ENCODE data around the gene UBR3.
"Not testable (repeated sequence)": the region's sequence is repeated elsewhere in the genome, so short reads cannot be mapped to it uniquely, and the experiment has no call there.

Gene UBR3

DNA sequence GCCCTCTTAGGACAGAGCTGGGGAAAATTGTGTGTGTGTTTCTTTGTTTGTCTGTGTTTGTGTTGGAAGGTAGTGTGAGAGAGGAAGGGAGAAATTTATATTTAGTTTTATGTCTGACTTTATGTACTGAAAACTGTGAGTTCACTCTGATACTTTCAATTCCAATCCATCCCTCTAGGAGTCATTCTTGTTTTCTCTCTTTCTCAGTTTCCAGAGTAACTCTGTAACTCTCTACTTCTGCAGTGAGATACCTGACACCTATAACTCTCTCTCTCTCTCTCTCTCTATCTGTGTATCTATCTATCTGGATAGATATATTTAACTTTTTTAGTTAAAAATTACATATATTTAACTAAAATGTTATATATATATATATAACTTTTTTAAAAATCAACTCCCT, 128.7 kb downstream of the UBR3 start:
- no peak for DNase-seq (ENCODE audit: low spot score)

DNA sequence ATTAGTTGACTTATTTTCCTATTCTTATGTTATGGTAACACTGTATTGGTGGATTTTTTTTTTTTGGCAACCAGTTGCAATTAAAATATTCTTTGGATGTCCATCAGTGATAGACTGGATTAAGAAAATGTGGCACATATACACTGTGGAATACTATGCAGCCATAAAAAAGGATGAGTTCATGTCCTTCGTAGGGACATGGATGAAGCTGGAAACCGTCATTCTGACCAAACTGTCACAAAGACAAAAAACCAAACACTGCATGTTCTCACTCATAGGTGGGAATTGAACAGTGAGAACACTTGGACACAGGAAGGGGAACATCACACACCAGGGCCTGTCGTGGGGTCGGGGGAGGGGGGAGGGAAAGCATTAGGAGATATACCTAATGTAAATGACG, 130.0 kb downstream of the UBR3 start:
- DNase-seq (ENCODE audit: low spot score): not testable (repeated sequence)

DNA sequence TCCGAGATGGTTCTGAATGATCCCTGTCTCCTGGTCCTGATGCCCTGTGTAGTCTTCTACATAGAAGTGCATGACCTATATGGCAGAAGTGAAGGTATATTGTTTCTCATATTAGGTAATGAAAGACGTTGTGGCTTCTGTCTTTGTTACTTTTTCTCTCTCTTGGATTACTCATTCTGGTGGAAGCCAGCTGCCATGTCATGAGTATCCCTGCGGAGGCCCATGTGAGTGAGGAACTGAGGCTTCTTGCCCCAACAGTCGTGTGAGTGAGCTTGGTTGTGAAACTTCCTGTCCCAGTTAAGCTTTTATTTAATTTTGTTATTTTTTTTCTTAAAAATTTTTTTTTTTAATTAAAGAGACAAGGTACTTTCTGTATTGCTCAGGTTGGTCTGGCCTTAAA, 134.7 kb downstream of the UBR3 start:
- peak; percentile 76 for DNase-seq (ENCODE audit: low spot score)

GRCh38 chr2:169963786-169964185, 136.5 kb downstream of the UBR3 start:
- DNase-seq (ENCODE audit: low spot score): no peak

GRCh38 chr2:169964740-169965139, 137.5 kb downstream of the UBR3 start:
- no peak for DNase-seq (ENCODE audit: low spot score)

- DNase-seq (ENCODE audit: low spot score): no peak
Measured at GRCh38 chr2:169965495-169965894, 138.2 kb downstream of the UBR3 start.

GRCh38 chr2:169966454-169966853, 139.2 kb downstream of the UBR3 start:
- DNase-seq (ENCODE audit: low spot score): no peak

GRCh38 chr2:169968743-169969142, 141.5 kb downstream of the UBR3 start:
- DNase-seq (ENCODE audit: low spot score): no peak

DNA sequence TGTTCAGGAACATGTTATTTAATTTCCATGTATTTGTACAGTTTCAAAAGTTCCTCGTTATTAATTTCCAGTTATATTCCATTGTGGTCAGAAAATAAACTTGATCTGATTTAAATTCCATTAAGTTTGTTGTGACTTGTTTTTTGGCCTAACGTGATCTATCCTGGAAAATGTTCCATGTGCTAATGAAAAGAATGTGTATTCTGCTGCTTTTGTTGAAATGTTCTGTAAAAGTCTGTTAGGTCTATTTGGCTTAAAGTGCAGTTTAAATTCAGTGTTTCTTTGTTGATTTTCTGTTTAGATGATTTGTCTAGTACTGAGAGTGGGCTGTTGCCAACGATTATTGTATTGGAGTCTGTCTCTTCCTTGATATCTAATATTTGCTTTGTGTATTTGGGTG, 148.0 kb downstream of the UBR3 start:
- DNase-seq (ENCODE audit: low spot score): no peak

GRCh38 chr2:169976335-169976851, 149.1 kb downstream of the UBR3 start:
- DNase-seq (ENCODE audit: low spot score): no peak

DNA sequence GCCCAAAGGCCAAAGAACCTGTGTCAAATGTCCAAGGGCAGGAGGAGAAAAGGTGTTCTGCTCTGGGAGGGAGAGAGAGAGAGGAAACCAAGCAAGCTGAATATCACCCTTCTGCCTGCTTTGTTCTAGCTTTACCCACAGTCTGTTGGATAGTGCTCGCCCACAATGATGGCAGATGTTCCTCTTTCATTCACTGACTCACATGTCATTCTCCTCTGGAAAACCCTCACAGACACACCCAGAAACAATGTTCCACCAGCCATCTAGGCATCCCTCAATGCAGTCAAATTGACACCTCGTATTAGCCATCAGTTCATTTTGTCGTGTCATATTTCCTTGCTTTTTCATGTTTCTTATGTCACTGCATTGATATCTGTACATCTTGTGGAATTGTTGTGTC, 150.3 kb downstream of the UBR3 start:
- no peak for DNase-seq (ENCODE audit: low spot score)

DNA sequence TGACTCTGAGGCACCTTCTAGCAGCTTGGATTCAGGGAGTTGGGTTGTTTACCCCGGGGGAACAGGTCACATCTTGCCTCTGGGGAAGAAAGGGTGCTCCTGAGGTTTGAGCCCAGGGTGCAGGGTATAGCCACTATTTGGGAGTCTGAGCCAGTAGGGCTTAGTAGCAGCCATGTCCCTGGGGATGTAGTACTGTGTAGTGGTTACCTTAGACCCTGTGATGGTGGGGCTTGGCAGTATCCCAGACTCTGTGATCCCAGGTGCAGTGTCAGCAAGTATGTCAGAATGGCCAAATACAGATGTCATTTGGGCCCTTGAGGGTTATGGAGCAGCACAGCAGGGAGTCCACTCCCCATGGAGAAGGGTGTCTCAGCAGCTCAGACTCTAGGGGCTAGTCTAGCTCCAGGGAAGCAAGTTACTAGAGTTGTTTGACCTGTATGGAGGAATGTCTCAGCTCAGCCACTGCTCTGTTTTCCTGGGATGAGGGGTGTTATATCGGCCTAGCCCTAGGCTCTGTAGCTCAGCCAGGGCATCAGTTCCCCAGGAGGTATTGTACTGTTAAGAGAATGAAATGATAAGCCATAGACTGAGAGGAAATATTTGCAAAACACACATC, 151.3 kb downstream of the UBR3 start:
- DNase-seq (ENCODE audit: low spot score): no peak

DNA sequence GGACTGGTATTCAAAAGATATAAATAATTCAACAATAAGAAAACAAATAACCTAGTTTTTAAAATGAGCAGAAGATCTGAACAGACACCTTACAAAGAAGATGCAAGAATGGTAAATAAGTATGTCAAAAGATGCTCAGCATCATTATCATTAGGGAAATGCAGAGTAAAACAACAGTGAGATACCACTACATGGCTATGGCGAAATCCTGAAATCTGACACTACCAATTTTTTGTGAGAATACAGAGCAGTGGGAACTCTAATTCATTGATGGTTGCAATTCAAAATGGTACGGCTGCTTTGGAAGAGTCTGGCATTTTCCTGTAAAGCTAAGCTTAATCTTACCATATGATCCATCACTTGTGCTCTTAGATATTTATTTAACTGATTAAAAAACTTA, 151.8 kb downstream of the UBR3 start:
- DNase-seq (ENCODE audit: low spot score): no peak

DNA sequence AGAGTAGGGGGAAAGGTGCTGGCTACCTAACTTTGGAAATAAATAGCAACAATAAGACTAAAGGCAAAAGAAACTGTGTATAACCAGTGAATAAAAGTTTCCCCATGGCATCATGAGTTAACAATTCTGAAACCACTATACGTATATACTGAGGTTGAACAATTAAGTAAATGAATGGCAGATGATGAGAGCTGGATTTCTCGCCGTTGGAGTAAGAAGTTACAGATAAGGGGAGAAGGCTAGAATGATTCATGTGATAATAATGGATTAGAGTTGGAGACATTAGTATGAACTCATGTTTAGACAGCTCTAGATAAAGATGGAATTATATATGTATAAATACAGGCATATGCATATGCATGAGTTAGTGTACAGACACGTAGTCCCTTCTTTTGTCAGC, 152.7 kb downstream of the UBR3 start:
- no peak for DNase-seq (ENCODE audit: low spot score)

- no peak for DNase-seq (ENCODE audit: low spot score)
Measured at GRCh38 chr2:169980643-169981042, 153.4 kb downstream of the UBR3 start.

GRCh38 chr2:169982929-169983328, 155.7 kb downstream of the UBR3 start:
- DNase-seq (ENCODE audit: low spot score): no peak

DNA sequence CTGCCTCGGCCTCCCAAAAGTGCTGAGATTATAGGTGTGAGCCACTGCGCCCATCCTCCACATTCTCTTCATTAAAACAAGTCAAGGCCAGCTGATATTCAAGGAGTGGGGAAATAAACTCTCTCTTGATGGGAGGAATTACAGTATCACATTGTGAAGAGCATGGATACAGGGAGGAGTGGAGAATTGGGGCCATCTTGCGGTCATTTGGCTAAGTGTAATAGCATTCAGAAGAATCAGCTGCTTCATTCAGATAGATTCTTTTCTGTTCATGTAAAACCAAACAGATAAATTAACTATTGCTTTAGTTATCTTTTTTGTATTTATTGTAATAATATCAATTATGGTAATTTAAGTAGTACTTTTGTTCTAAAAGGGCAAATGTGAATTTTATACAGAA, 156.3 kb downstream of the UBR3 start:
- DNase-seq (ENCODE audit: low spot score): peak; percentile 34

- DNase-seq (ENCODE audit: low spot score): no peak
Measured at GRCh38 chr2:169984145-169984544, 156.9 kb downstream of the UBR3 start.

- DNase-seq (ENCODE audit: low spot score): no peak
Measured at GRCh38 chr2:169994752-169995151, 167.5 kb downstream of the UBR3 start.

DNA sequence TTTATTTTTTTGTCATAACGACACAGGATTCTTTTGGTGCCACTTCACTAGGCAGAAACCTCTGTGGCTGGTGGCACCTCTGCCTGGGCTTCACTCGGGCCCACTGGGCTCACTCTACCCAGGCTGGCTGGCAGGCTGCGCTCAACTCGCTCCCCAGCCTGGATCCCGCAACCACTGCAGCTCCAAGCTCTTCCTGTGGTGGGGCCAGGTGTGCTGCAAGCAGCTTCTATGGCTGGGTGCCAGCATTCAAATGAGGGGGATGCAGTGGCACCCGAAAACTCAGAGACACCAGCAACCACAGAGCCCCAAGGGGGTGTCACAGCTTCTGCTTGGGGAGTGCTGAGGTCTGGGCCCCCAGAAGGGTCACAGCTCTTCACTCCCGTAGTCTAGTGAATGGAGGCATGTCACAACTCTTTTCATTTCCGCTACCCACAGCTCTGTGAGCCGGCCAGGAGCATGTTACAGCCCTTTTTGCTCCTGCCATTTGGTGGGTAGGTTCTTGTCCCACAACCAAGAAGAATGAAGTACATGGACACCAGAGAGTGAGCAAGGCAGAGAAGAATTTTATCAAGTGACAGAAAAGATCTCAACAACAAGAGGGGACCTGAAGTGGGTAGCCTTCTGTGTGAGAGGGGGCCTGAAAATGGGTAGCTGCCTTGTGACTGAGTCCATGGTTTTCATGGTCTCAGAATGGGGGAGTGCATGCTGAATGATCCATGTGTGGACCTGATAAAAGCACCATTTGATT, 170.1 kb downstream of the UBR3 start:
- DNase-seq (ENCODE audit: low spot score): no peak

- DNase-seq (ENCODE audit: low spot score): peak; percentile 19
Measured at GRCh38 chr2:169999054-169999453, 171.8 kb downstream of the UBR3 start.

GRCh38 chr2:170002096-170002495, 174.8 kb downstream of the UBR3 start:
- no peak for DNase-seq (ENCODE audit: low spot score)

GRCh38 chr2:170005702-170006101, 178.4 kb downstream of the UBR3 start:
- no peak for DNase-seq (ENCODE audit: low spot score)

Data from AG20443 (cell line).